ENCODE measurements around the gene KIAA0319L. TPM values are rescaled to one million over a fixed set of nuclear protein-coding genes. Genes with fewer than 3 reads are reported as not detected.

Gene KIAA0319L
- total and polyA plus RNA-seq, 2 donors (not counting 3 experiments of a cell fraction or from before 2014, with no cell fraction given) = 31.4 to 43.4 TPM

- Histone ChIP-seq H3K36me3 (ENCODE audit: control insufficient read depth in 2 of 2, extremely low read depth in 1 of 2, insufficient read depth in 2 of 2, low read length in 2 of 2) (no peaks in the 10 kb centered on the region), H3K9me3 (replicated peaks; ENCODE audit: control insufficient read depth, insufficient read depth, low read length) (no peaks in the 10 kb centered on the region), H3K4me3 (replicated peaks in 1 of 3; ENCODE audit: insufficient read depth in 1 of 3, low read depth in 1 of 3, low read length in 3 of 3) (no peak overlapping the region), H3K27me3 (ENCODE audit: control insufficient read depth in 2 of 2, insufficient read depth in 2 of 2, low read length in 2 of 2) (peaks cover 39 to 53% of the 10 kb centered on the region in 2 experiments), H3K4me1 (ENCODE audit: control insufficient read depth, extremely low read depth, insufficient read depth, low read length) (peaks cover 3% of the 10 kb centered on the region), H3K4me2 (ENCODE audit: insufficient read depth, low read length) (no peak overlapping the region), H2AFZ (ENCODE audit: low read depth, low read length) (no peak overlapping the region), H3K27ac (ENCODE audit: insufficient read depth, low read depth, low read length) (no peak overlapping the region), H4K20me1 (replicated peaks; ENCODE audit: control insufficient read depth, extremely low read depth, insufficient read depth, low read length) (no peaks in the 10 kb centered on the region), H3K9ac (replicated peaks; ENCODE audit: extremely low read depth, insufficient read depth, low read length) (no peak overlapping the region), H3K9me1 (replicated peaks; ENCODE audit: control insufficient read depth, extremely low read depth, insufficient read depth, low read length) (no peaks in the 10 kb centered on the region), H3K79me2 (ENCODE audit: control insufficient read depth, insufficient read depth, low read length) (no peaks in the 10 kb centered on the region)
- intact Hi-C loops (cut with micrococcal nuclease) = no loop called here
- DNase-seq (ENCODE audit: low read depth, low spot score) (no peak), FAIRE-seq (no peak)
- ChIA-PET POLR2A (no interaction called here), CTCF (interaction anchor here (0.6 to 4.5 kb wide), 8 partner anchors 9 to 202 kb away, joined by 3 to 67 read pairs (median 8); partner anchors contain the start of gene CLSPN)
- BruUV-seq (replicated peaks) = no TSS peak
- TF ChIP-seq POLR2A (IDR thresholded peaks at IDR 0.05; ENCODE audit: low read depth, low read length) = no peak
- no peak for TF ChIP-seq MAX (IDR thresholded peaks at IDR 0.05; ENCODE audit: insufficient read depth, insufficient read length)
- TF ChIP-seq FOS (IDR thresholded peaks at IDR 0.05; ENCODE audit: borderline replicate concordance, insufficient read depth, low read length) = no peak
- no peak for TF ChIP-seq EZH2 (IDR thresholded peaks at IDR 0.05; ENCODE audit: borderline replicate concordance, low read depth, low read length, severe bottlenecking)
- dilution Hi-C loops (cut with MboI; ENCODE audit: extremely low pct_ligation_motif_present, low sequenced_read_pairs) = no loop called here
Observed at GRCh38 chr1:35571263-35571662, 14.1 kb upstream of the KIAA0319L start.

GRCh38 chr1:35570589-35571137, 13.5 kb upstream of the KIAA0319L start:
- FAIRE-seq (no peak), DNase-seq (ENCODE audit: low read depth, low spot score) (no peak)
- Histone ChIP-seq H3K36me3 (ENCODE audit: control insufficient read depth in 2 of 2, extremely low read depth in 1 of 2, insufficient read depth in 2 of 2, low read length in 2 of 2) (no peaks in the 10 kb centered on the region), H3K9me3 (replicated peaks; ENCODE audit: control insufficient read depth, insufficient read depth, low read length) (no peaks in the 10 kb centered on the region), H3K4me2 (ENCODE audit: insufficient read depth, low read length) (no peak overlapping the region), H3K4me3 (replicated peaks in 1 of 3; ENCODE audit: insufficient read depth in 1 of 3, low read depth in 1 of 3, low read length in 3 of 3) (no peak overlapping the region), H3K9me1 (replicated peaks; ENCODE audit: control insufficient read depth, extremely low read depth, insufficient read depth, low read length) (no peaks in the 10 kb centered on the region), H4K20me1 (replicated peaks; ENCODE audit: control insufficient read depth, extremely low read depth, insufficient read depth, low read length) (no peaks in the 10 kb centered on the region), H3K27me3 (ENCODE audit: control insufficient read depth in 2 of 2, insufficient read depth in 2 of 2, low read length in 2 of 2) (peaks cover 35 to 47% of the 10 kb centered on the region in 2 experiments), H3K27ac (ENCODE audit: insufficient read depth, low read depth, low read length) (no peak overlapping the region), H3K79me2 (ENCODE audit: control insufficient read depth, insufficient read depth, low read length) (no peaks in the 10 kb centered on the region), H2AFZ (ENCODE audit: low read depth, low read length) (no peak overlapping the region), H3K4me1 (ENCODE audit: control insufficient read depth, extremely low read depth, insufficient read depth, low read length) (peaks cover 3% of the 10 kb centered on the region), H3K9ac (replicated peaks; ENCODE audit: extremely low read depth, insufficient read depth, low read length) (no peak overlapping the region)
- CTCF ChIA-PET = interaction anchor here (0.6 to 4.5 kb wide), 10 partner anchors 9 to 206 kb away, joined by 3 to 67 read pairs (median 6); partner anchors contain the start of gene CLSPN
- dilution Hi-C loops (cut with MboI; ENCODE audit: extremely low pct_ligation_motif_present, low sequenced_read_pairs) (no loop called here), intact Hi-C loops (cut with micrococcal nuclease) (no loop called here)
- no TSS peak for BruUV-seq (replicated peaks)
- TF ChIP-seq POLR2AphosphoS5 (IDR thresholded peaks at IDR 0.05; ENCODE audit: insufficient read depth, low read depth, low read length) (no peak), POLR2A (IDR thresholded peaks at IDR 0.05; ENCODE audit: low read depth, low read length) (no peak), MYC (IDR thresholded peaks at IDR 0.05; ENCODE audit: low read depth, low read length) (no peak), EZH2 (IDR thresholded peaks at IDR 0.05; ENCODE audit: borderline replicate concordance, low read depth, low read length, severe bottlenecking) (no peak), GATA2 (IDR thresholded peaks at IDR 0.05; ENCODE audit: insufficient read depth, insufficient read length, low read depth, low read length) (no peak), MAX (IDR thresholded peaks at IDR 0.05; ENCODE audit: insufficient read depth, insufficient read length) (no peak), FOS (IDR thresholded peaks at IDR 0.05; ENCODE audit: borderline replicate concordance, insufficient read depth, low read length) (no peak)
- TF ChIP-seq, protein P1, sequence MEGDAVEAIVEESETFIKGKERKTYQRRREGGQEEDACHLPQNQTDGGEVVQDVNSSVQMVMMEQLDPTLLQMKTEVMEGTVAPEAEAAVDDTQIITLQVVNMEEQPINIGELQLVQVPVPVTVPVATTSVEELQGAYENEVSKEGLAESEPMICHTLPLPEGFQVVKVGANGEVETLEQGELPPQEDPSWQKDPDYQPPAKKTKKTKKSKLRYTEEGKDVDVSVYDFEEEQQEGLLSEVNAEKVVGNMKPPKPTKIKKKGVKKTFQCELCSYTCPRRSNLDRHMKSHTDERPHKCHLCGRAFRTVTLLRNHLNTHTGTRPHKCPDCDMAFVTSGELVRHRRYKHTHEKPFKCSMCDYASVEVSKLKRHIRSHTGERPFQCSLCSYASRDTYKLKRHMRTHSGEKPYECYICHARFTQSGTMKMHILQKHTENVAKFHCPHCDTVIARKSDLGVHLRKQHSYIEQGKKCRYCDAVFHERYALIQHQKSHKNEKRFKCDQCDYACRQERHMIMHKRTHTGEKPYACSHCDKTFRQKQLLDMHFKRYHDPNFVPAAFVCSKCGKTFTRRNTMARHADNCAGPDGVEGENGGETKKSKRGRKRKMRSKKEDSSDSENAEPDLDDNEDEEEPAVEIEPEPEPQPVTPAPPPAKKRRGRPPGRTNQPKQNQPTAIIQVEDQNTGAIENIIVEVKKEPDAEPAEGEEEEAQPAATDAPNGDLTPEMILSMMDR (IDR thresholded peaks at IDR 0.05; ENCODE audit: extremely low read depth in 1 of 2, insufficient read depth in 1 of 2, low read depth in 1 of 2, low read length in 2 of 2) = no peak
- POLR2A ChIA-PET = no interaction called here
